GM21381 (cell line): ENCODE results near the gene OTUD3.
"Not testable (repeated sequence)": the region's sequence is repeated elsewhere in the genome, so short reads cannot be mapped to it uniquely, and the experiment has no call there.

ENCODE experiments used
- ATAC-seq: cut with Tn5 transposase; IDR thresholded peaks from one replicate; pipeline ENCODE4 v1.9.1; 2021; ENCODE audit warnings: mild to moderate bottlenecking, moderate library complexity; ENCODE audit not compliant: unreplicated experiment

OTUD3 gene

GRCh38 chr1:19868575-19868974 lies 13.6 kb upstream of the OTUD3 start:
- ATAC-seq: not testable (repeated sequence)

- ATAC-seq: not testable (repeated sequence)
These were observed 12.7 kb upstream of the OTUD3 start for GRCh38 chr1:19869453-19869852.

GRCh38 chr1:19869929-19870328 lies 12.3 kb upstream of the OTUD3 start:
- no peak for ATAC-seq

GRCh38 chr1:19872190-19872589 lies 10.0 kb upstream of the OTUD3 start:
- ATAC-seq: no peak

GRCh38 chr1:19877181-19877750 lies 4.9 kb upstream of the OTUD3 start:
- no peak for ATAC-seq

- no peak for ATAC-seq
These were observed 4.2 kb upstream of the OTUD3 start for GRCh38 chr1:19877821-19878636.

GRCh38 chr1:19878637-19878985 lies 3.6 kb upstream of the OTUD3 start:
- no peak for ATAC-seq

- no peak for ATAC-seq
These were observed 3.0 kb upstream of the OTUD3 start for GRCh38 chr1:19879227-19879626.

GRCh38 chr1:19879661-19880060 lies 2.5 kb upstream of the OTUD3 start:
- ATAC-seq: no peak

- ATAC-seq: not testable (repeated sequence)
These were observed 1.4 kb upstream of the OTUD3 start for GRCh38 chr1:19880841-19881240.

- no peak for ATAC-seq
These were observed 2.1 kb downstream of the OTUD3 start for GRCh38 chr1:19884312-19884711.

- ATAC-seq: no peak
These were observed 3.6 kb downstream of the OTUD3 start for GRCh38 chr1:19885821-19886220.

- ATAC-seq: no peak
These were observed 5.9 kb downstream of the OTUD3 start for GRCh38 chr1:19888112-19888511.

- ATAC-seq: no peak
These were observed 7.5 kb downstream of the OTUD3 start for GRCh38 chr1:19889656-19890055.

- no peak for ATAC-seq
These were observed 9.9 kb downstream of the OTUD3 start for GRCh38 chr1:19892129-19892528.

- ATAC-seq: no peak
These were observed 10.5 kb downstream of the OTUD3 start for GRCh38 chr1:19892628-19893168.

GRCh38 chr1:19893687-19894086 lies 11.5 kb downstream of the OTUD3 start:
- ATAC-seq: no peak

- no peak for ATAC-seq
These were observed 12.0 kb downstream of the OTUD3 start for GRCh38 chr1:19894218-19894617.

- ATAC-seq: no peak
These were observed 19.5 kb downstream of the OTUD3 start for GRCh38 chr1:19901653-19902052.

- ATAC-seq: no peak
These were observed 21.4 kb downstream of the OTUD3 start for GRCh38 chr1:19903621-19904020.

- no peak for ATAC-seq
These were observed 25.3 kb downstream of the OTUD3 start for GRCh38 chr1:19907456-19907855.

GRCh38 chr1:19909392-19909791 lies 27.2 kb downstream of the OTUD3 start:
- ATAC-seq: no peak
